GM19455 (cell line): ENCODE data around the gene UGT1A9.
"Not testable (repeated sequence)": the region's sequence is repeated elsewhere in the genome, so short reads cannot be mapped to it uniquely, and the experiment has no call there.

ENCODE experiments used
- ATAC-seq: cut with Tn5 transposase; IDR thresholded peaks from one replicate; pipeline ENCODE4 v1.9.1; 2021; ENCODE audit not compliant: unreplicated experiment

Gene UGT1A9

GRCh38 chr2:233680361-233681045, 8.8 kb downstream of the UGT1A9 start:
- no peak for ATAC-seq

- ATAC-seq = no peak
Measured at GRCh38 chr2:233681521-233682099, 9.9 kb downstream of the UGT1A9 start, which contains the start of gene UGT1A7. Gene UGT1A7 (plus strand): TSS chr2:233681901. CDS start chr2:233681938, 37 bp downstream.

- ATAC-seq = no peak
Measured at GRCh38 chr2:233684640-233685039, 12.9 kb downstream of the UGT1A9 start.

GRCh38 chr2:233686928-233687327, 15.2 kb downstream of the UGT1A9 start:
- no peak for ATAC-seq

- no peak for ATAC-seq
Measured at GRCh38 chr2:233688341-233688740, 16.6 kb downstream of the UGT1A9 start.

- no peak for ATAC-seq
Measured at GRCh38 chr2:233689031-233689430, 17.3 kb downstream of the UGT1A9 start.

GRCh38 chr2:233689501-233689900, 17.8 kb downstream of the UGT1A9 start:
- ATAC-seq = no peak

- no peak for ATAC-seq
Measured at GRCh38 chr2:233690444-233690843, 18.7 kb downstream of the UGT1A9 start.

GRCh38 chr2:233691443-233692433, 20.0 kb downstream of the UGT1A9 start:
- ATAC-seq = no peak

- no peak for ATAC-seq
Measured at GRCh38 chr2:233692648-233693047, 20.9 kb downstream of the UGT1A9 start, which contains the start of gene UGT1A6. Gene UGT1A6 (plus strand): TSS chr2:233692890. CDS start chr2:233693005, 115 bp downstream.

- no peak for ATAC-seq
Measured at GRCh38 chr2:233693963-233694362, 22.3 kb downstream of the UGT1A9 start.

- no peak for ATAC-seq
Measured at GRCh38 chr2:233698740-233699139, 27.0 kb downstream of the UGT1A9 start.

- ATAC-seq = no peak
Measured at GRCh38 chr2:233699424-233700027, 27.8 kb downstream of the UGT1A9 start.

- ATAC-seq = no peak
Measured at GRCh38 chr2:233700028-233700635, 28.4 kb downstream of the UGT1A9 start.

GRCh38 chr2:233700842-233701241, 29.1 kb downstream of the UGT1A9 start:
- not testable (repeated sequence) for ATAC-seq

- ATAC-seq = no peak
Measured at GRCh38 chr2:233702238-233702637, 30.5 kb downstream of the UGT1A9 start.

GRCh38 chr2:233705911-233706506, 34.3 kb downstream of the UGT1A9 start:
- ATAC-seq = no peak

GRCh38 chr2:233706720-233707119, 35.0 kb downstream of the UGT1A9 start:
- no peak for ATAC-seq

GRCh38 chr2:233707940-233708644, 36.4 kb downstream of the UGT1A9 start:
- no peak for ATAC-seq

- no peak for ATAC-seq
Measured at GRCh38 chr2:233708942-233709341, 37.2 kb downstream of the UGT1A9 start.
